Tibial artery (tissue), 4 donors: ENCODE data around the gene EYS.

Source experiments
- DNase-seq, 2 donors: peaks; one replicate each; pipeline ENCODE4 v3.0.0-alpha.2; 2019
- H3K27ac ChIP-seq, 2 donors: fragments of 200-600 bp; sonication (generic) in 1 of 2; 1 replicate in 1 of 2; 2 replicates in 1 of 2; pipeline ENCODE4 v1.5.1; 2018 to 2019; ENCODE audit warnings: mild to moderate bottlenecking in 1 of 2
- H3K27me3 ChIP-seq, 2 donors: fragments of 200-600 bp; sonication (generic) in 1 of 2; one replicate each; pipeline versions ENCODE4 v1.5.1 to v1.6.0; 2016 to 2019
- H3K36me3 ChIP-seq, 3 donors: fragments of 200-600 bp; sonication (generic) in 2 of 3; one replicate each; pipeline ENCODE4 v1.5.1; 2016 to 2019; ENCODE audit warnings: mild to moderate bottlenecking in 2 of 3
- H3K4me1 ChIP-seq, 4 donors: fragments of 200-600 bp; sonication (generic) in 2 of 4; 1 replicate in 3 of 4; 2 replicates in 1 of 4; pipeline ENCODE4 v1.5.1; 2016 to 2019
- H3K4me3 ChIP-seq, 2 donors: fragments of 200-600 bp; sonication (generic) in 1 of 2; 1 replicate in 1 of 2; 2 replicates in 1 of 2; pipeline ENCODE4 v1.5.1; 2018 to 2019; ENCODE audit warnings: mild to moderate bottlenecking in 2 of 2
- H3K9me3 ChIP-seq, 3 donors: fragments of 200-600 bp; sonication (generic) in 1 of 3; one replicate each; pipeline ENCODE4 v1.5.1; 2016 to 2019
- intact Hi-C: fragments of 100-400 bp; cut with DNase I; formaldehyde crosslinking; loops from one replicate; pipeline ENCODE4 v1.15.0; 2023; ENCODE audit warnings: low total_unique reads
- TF ChIP-seq, protein P1 (sequence below), 2 experiments: fragments of 200-600 bp in 1 of 2; fragments of 450-650 bp in 1 of 2; IDR thresholded peaks; one replicate each; pipeline ENCODE4 v1.5.1; 2017 to 2019; ENCODE audit warnings: antibody characterized with exemption in 2 of 2, mild to moderate bottlenecking in 1 of 2, moderate library complexity in 1 of 2

Gene EYS

DNA sequence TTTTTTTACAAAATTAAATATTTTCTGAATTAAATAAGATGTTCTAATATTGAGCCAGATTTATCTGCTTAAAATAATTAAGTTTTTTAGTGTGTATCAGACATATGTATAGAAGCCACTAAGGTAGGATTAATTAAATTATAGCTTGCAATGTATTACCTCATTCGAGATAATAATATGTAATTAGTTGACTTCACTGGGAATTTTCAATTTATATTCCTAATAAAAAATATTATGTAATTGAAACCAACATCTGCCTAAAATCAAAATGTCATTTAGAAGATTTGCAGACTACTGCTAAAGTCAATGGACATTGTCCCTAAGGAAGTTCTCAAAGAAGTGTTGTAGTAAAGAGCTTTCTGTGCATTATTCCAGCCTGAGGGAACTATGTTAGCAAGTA is 254.7 kb downstream of the EYS start:
- intact Hi-C loops: no loop called here
- no peak for DNase-seq
- no peaks in the 10 kb centered on the region for H3K27me3 ChIP-seq
- no peaks in the 10 kb centered on the region for H3K36me3 ChIP-seq
- H3K27ac ChIP-seq: no peak overlapping the region
- no peaks in the 10 kb centered on the region for H3K4me1 ChIP-seq
- H3K9me3 ChIP-seq: no peaks in the 10 kb centered on the region
- no peak overlapping the region for H3K4me3 ChIP-seq
- TF ChIP-seq, protein P1, sequence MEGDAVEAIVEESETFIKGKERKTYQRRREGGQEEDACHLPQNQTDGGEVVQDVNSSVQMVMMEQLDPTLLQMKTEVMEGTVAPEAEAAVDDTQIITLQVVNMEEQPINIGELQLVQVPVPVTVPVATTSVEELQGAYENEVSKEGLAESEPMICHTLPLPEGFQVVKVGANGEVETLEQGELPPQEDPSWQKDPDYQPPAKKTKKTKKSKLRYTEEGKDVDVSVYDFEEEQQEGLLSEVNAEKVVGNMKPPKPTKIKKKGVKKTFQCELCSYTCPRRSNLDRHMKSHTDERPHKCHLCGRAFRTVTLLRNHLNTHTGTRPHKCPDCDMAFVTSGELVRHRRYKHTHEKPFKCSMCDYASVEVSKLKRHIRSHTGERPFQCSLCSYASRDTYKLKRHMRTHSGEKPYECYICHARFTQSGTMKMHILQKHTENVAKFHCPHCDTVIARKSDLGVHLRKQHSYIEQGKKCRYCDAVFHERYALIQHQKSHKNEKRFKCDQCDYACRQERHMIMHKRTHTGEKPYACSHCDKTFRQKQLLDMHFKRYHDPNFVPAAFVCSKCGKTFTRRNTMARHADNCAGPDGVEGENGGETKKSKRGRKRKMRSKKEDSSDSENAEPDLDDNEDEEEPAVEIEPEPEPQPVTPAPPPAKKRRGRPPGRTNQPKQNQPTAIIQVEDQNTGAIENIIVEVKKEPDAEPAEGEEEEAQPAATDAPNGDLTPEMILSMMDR (IDR thresholded peaks at IDR 0.05): no peak

DNA sequence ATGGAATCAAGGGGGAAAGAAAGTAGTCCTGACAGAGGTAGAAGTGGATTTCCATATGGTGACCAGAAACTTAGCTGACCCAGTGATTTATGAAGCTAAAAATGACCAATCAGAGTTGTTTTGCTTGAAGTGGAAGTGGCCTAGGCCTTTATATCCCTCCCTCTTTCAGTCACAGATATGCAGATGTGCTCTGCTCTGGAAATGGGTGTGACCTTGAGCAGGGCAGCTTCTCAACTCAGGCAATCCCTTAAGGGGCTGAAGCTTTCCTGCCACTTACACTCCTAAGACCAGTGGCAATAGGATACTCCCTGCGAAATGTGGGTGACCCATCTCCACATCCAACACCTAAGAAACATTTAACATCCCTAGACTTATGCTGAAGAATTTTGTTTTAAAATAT is 256.6 kb downstream of the EYS start:
- no peaks in the 10 kb centered on the region for H3K4me1 ChIP-seq
- no peaks in the 10 kb centered on the region for H3K27me3 ChIP-seq
- TF ChIP-seq, protein P1 (IDR thresholded peaks at IDR 0.05): no peak
- intact Hi-C loops: no loop called here
- no peaks in the 10 kb centered on the region for H3K9me3 ChIP-seq
- H3K27ac ChIP-seq: no peak overlapping the region
- no peak overlapping the region for H3K4me3 ChIP-seq
- H3K36me3 ChIP-seq: no peaks in the 10 kb centered on the region
- no peak for DNase-seq

DNA sequence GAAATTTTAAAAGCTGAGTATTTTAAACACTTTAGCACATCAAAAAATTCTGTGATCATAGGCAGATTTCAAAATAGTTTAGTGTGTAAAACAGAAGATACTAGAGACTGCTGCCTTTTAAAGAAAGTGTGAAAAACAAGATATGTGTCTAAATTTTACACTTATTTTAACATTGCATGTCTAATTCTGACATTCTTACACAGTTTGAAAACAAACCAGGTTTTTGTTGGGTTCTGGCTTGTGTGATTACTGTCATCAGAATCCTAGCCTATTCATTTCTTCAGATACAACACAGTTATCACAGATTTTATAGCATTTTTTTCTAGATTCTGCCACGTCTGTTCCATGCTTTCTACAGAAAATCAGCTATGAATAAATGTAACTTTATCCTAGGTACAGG is 257.1 kb downstream of the EYS start:
- intact Hi-C loops: no loop called here
- H3K27ac ChIP-seq: no peak overlapping the region
- H3K4me3 ChIP-seq: no peak overlapping the region
- TF ChIP-seq, protein P1 (IDR thresholded peaks at IDR 0.05): no peak
- H3K9me3 ChIP-seq: no peaks in the 10 kb centered on the region
- DNase-seq: no peak
- no peaks in the 10 kb centered on the region for H3K36me3 ChIP-seq
- H3K4me1 ChIP-seq: no peaks in the 10 kb centered on the region
- no peaks in the 10 kb centered on the region for H3K27me3 ChIP-seq

DNA sequence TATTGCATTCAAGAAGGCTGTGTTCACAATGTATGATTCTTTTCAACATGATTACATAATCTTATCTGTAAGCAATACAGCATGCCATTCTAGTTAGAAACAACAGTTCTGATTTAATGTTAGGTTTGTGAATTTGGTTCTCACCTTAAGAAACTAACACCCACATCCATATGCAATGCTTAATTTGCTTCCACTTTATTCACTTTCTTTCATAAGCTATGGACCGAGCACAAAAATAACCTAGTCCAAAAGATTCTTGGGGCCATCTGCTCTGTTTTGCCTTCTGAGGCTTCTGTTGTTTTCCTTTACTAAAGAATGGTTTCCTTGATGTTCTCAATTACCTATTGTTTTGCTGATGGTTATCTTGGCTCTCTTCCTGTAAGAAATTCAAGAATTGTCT is 258.2 kb downstream of the EYS start:
- no peaks in the 10 kb centered on the region for H3K9me3 ChIP-seq
- TF ChIP-seq, protein P1 (IDR thresholded peaks at IDR 0.05): no peak
- H3K27me3 ChIP-seq: no peaks in the 10 kb centered on the region
- H3K27ac ChIP-seq: no peak overlapping the region
- no peak overlapping the region for H3K4me3 ChIP-seq
- H3K36me3 ChIP-seq: no peaks in the 10 kb centered on the region
- intact Hi-C loops: no loop called here
- H3K4me1 ChIP-seq: no peaks in the 10 kb centered on the region
- no peak for DNase-seq

DNA sequence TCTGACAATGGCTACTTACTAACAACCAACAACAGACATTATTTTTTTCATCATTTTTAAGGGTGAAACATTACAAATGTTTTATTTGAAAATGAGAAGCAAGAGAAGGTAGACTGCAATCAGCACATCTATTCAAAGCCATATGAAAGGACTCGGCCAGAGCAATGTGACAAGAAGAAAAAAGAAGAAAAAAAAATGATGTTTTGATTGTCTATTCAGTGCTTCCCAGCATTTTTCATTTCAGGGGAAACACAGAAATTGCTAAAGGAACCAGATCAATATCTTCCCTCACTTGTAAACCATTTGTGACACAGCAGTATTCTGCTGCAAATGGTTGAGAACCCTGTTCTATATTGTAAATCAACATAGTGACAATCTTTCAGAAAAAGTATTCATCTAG is 270.7 kb downstream of the EYS start:
- no peak for DNase-seq
- intact Hi-C loops: no loop called here
- H3K9me3 ChIP-seq: no peaks in the 10 kb centered on the region
- H3K4me1 ChIP-seq: no peaks in the 10 kb centered on the region
- H3K36me3 ChIP-seq: no peaks in the 10 kb centered on the region
- H3K4me3 ChIP-seq: no peak overlapping the region
- TF ChIP-seq, protein P1 (IDR thresholded peaks at IDR 0.05): no peak
- no peaks in the 10 kb centered on the region for H3K27me3 ChIP-seq
- no peak overlapping the region for H3K27ac ChIP-seq

DNA sequence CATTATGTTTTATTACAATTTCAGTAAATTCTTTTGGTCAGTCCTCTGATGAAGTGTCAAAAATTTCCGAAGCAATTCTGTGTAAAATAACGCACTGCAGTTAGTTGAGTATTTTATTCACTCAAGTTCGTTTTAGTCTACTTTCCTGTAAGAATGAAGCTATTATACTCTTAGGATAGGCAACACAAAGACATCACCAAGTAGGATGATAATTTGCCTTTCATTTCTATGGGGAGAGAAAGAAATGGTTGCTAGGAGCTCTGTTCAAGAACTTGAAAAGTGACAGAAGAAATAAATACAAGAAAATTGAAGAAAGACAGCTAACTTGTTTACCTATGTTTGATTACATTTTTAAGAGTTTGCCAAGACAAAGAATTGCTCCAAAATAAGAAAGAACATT is 290.4 kb downstream of the EYS start:
- H3K27me3 ChIP-seq: no peaks in the 10 kb centered on the region
- no peaks in the 10 kb centered on the region for H3K4me1 ChIP-seq
- no peak overlapping the region for H3K4me3 ChIP-seq
- TF ChIP-seq, protein P1 (IDR thresholded peaks at IDR 0.05): no peak
- H3K36me3 ChIP-seq: no peaks in the 10 kb centered on the region
- DNase-seq: no peak
- H3K9me3 ChIP-seq: no peaks in the 10 kb centered on the region
- intact Hi-C loops: no loop called here
- no peak overlapping the region for H3K27ac ChIP-seq
